Liver (tissue), 3 donors: ENCODE measurements around the gene POU6F2.

Experiments used
- FOXA1 ChIP-seq: IDR thresholded peaks from 2 replicates; pipeline ENCODE4 v1.6.1; 2016; ENCODE audit warnings: antibody characterized with exemption
- JUND ChIP-seq, 2 donors: IDR thresholded peaks; 2 replicates each; pipeline ENCODE4 v1.6.1; 2016; ENCODE audit warnings: antibody characterized with exemption in 2 of 2
- SP1 ChIP-seq: IDR thresholded peaks from 2 replicates; pipeline ENCODE4 v1.6.1; 2018; ENCODE audit warnings: antibody characterized with exemption, mild to moderate bottlenecking
- YY1 ChIP-seq: IDR thresholded peaks from 2 replicates; pipeline ENCODE4 v1.6.1; 2016; ENCODE audit warnings: antibody characterized with exemption, mild to moderate bottlenecking
- TF ChIP-seq, protein P1 (sequence below): IDR thresholded peaks from 2 replicates; pipeline ENCODE4 v1.6.1; 2016; ENCODE audit warnings: antibody characterized with exemption
- TF ChIP-seq, protein P2 (sequence below): IDR thresholded peaks from 2 replicates; pipeline ENCODE4 v1.6.1; 2016; ENCODE audit warnings: antibody characterized with exemption, mild to moderate bottlenecking
- TF ChIP-seq, protein P3 (sequence below): fragments of 150-350 bp; IDR thresholded peaks from 2 replicates; pipeline ENCODE4 v1.5.1; 2017; ENCODE audit warnings: improper control_type of control experiment, low read depth, low read length; ENCODE audit not compliant: missing input control
- TF ChIP-seq, protein P4 (sequence below): IDR thresholded peaks from 2 replicates; pipeline ENCODE4 v1.6.1; 2016; ENCODE audit warnings: antibody characterized with exemption
- donor health status: healthy.
- donor health status: healthy.

DNA sequence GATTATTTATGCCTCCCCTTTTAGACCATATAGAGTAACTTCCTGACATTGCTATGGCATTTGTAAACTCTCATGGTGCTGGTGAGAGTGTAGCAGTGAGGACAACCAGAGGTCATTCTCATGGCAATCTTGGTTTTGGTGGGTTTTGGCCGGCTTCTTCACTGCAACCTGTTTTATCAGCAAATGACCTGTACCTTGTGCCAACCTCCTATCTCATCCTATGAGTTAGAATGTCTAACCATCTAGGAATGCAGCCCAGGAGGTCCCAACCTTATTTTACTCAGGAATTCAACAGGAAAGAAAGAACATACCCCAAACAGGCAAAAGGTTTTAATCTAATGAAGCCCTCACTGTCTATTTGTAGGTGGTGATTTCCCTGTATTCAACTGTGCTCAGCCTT, 383.1 kb downstream of the POU6F2 start:
- TF ChIP-seq, protein P1, sequence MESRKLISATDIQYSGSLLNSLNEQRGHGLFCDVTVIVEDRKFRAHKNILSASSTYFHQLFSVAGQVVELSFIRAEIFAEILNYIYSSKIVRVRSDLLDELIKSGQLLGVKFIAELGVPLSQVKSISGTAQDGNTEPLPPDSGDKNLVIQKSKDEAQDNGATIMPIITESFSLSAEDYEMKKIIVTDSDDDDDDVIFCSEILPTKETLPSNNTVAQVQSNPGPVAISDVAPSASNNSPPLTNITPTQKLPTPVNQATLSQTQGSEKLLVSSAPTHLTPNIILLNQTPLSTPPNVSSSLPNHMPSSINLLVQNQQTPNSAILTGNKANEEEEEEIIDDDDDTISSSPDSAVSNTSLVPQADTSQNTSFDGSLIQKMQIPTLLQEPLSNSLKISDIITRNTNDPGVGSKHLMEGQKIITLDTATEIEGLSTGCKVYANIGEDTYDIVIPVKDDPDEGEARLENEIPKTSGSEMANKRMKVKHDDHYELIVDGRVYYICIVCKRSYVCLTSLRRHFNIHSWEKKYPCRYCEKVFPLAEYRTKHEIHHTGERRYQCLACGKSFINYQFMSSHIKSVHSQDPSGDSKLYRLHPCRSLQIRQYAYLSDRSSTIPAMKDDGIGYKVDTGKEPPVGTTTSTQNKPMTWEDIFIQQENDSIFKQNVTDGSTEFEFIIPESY: no peak
- TF ChIP-seq, protein P2, sequence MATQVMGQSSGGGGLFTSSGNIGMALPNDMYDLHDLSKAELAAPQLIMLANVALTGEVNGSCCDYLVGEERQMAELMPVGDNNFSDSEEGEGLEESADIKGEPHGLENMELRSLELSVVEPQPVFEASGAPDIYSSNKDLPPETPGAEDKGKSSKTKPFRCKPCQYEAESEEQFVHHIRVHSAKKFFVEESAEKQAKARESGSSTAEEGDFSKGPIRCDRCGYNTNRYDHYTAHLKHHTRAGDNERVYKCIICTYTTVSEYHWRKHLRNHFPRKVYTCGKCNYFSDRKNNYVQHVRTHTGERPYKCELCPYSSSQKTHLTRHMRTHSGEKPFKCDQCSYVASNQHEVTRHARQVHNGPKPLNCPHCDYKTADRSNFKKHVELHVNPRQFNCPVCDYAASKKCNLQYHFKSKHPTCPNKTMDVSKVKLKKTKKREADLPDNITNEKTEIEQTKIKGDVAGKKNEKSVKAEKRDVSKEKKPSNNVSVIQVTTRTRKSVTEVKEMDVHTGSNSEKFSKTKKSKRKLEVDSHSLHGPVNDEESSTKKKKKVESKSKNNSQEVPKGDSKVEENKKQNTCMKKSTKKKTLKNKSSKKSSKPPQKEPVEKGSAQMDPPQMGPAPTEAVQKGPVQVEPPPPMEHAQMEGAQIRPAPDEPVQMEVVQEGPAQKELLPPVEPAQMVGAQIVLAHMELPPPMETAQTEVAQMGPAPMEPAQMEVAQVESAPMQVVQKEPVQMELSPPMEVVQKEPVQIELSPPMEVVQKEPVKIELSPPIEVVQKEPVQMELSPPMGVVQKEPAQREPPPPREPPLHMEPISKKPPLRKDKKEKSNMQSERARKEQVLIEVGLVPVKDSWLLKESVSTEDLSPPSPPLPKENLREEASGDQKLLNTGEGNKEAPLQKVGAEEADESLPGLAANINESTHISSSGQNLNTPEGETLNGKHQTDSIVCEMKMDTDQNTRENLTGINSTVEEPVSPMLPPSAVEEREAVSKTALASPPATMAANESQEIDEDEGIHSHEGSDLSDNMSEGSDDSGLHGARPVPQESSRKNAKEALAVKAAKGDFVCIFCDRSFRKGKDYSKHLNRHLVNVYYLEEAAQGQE: no peak
- no peak for TF ChIP-seq JUND (IDR thresholded peaks at IDR 0.05)
- TF ChIP-seq, protein P3, sequence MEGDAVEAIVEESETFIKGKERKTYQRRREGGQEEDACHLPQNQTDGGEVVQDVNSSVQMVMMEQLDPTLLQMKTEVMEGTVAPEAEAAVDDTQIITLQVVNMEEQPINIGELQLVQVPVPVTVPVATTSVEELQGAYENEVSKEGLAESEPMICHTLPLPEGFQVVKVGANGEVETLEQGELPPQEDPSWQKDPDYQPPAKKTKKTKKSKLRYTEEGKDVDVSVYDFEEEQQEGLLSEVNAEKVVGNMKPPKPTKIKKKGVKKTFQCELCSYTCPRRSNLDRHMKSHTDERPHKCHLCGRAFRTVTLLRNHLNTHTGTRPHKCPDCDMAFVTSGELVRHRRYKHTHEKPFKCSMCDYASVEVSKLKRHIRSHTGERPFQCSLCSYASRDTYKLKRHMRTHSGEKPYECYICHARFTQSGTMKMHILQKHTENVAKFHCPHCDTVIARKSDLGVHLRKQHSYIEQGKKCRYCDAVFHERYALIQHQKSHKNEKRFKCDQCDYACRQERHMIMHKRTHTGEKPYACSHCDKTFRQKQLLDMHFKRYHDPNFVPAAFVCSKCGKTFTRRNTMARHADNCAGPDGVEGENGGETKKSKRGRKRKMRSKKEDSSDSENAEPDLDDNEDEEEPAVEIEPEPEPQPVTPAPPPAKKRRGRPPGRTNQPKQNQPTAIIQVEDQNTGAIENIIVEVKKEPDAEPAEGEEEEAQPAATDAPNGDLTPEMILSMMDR: no peak
- no peak for TF ChIP-seq YY1
- TF ChIP-seq, protein P4, sequence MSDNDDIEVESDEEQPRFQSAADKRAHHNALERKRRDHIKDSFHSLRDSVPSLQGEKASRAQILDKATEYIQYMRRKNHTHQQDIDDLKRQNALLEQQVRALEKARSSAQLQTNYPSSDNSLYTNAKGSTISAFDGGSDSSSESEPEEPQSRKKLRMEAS: no peak
- no peak for TF ChIP-seq FOXA1
- no peak for TF ChIP-seq SP1
